HG03565 (cell line): ENCODE data around the gene GGT1.
"Not testable (repeated sequence)": the region's sequence is repeated elsewhere in the genome, so short reads cannot be mapped to it uniquely, and the experiment has no call there.

ENCODE experiments used
- ATAC-seq: cut with Tn5 transposase; IDR thresholded peaks from one replicate; pipeline ENCODE4 v1.9.1; 2021; ENCODE audit warnings: mild to moderate bottlenecking, moderate library complexity; ENCODE audit not compliant: unreplicated experiment

The GGT1 gene

DNA sequence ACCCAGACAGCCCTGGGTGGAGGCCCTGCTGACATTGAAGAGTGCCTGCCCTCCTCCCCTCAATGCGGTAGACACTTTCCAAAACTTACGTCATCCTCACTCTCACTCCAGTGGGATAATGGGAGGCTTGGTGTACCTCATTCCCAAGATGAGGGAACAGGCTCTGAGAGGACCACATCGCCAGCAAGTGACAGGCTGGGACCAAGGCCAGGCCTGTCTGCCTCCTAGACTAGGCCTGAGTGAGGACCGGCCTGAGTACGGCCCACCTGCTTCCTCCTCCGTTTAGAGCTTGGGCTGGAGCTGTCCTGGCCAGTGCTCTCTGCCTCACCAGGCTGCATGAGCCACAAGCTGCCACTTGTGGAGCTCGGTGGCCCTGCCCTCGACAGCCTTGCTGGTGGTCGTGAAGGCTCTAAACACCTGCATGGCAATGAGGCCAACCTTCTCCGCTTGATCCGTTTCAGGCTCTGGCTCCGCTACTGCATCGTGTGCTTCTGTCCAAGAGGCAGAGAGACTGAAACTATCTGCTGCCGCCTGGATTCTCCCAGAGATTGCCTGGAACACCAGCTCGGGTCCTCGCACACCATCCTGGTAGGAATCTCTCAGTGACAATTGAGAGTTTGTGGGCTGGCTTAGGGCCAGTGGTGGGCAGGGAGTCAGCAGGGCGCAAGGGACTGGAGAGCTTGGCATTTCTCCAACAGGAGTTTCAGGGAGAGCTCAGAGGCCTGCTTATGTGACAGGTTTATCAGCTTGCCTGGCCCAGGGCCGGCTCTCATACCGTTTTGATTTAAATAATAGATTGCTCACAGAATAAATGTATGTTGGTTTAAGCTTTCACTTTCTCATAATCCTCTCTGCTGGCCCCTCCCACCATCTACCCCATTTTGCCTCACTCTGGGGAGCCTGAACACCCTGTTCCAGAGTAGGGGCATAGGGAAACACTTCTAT lies 19.5 kb upstream of the GGT1 start:
- no peak for ATAC-seq

- ATAC-seq, result no peak
These were observed 18.7 kb upstream of the GGT1 start for GRCh38 chr22:24584166-24584790.

- ATAC-seq, result no peak
These were observed 18.1 kb upstream of the GGT1 start for GRCh38 chr22:24584871-24585411.

DNA sequence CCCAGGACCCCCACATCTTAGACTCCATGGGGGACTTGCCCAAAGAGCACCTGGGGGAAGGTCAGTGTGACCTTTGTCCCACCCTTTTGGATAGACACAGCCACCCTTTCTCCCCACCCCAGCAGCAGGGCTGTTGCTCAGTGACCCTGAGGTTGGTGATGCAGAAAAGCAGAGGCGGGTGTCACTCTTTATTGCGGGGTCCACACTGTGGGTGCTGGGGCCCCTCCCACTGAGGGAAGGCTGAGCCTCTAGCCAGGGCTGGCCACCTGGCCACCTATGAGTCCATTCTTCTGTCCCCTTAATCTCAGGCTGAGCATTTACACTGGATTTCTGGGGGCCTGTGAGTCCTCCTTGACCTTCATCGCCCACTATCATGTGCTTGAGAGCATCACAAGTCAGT lies 17.5 kb upstream of the GGT1 start:
- ATAC-seq, result no peak

DNA sequence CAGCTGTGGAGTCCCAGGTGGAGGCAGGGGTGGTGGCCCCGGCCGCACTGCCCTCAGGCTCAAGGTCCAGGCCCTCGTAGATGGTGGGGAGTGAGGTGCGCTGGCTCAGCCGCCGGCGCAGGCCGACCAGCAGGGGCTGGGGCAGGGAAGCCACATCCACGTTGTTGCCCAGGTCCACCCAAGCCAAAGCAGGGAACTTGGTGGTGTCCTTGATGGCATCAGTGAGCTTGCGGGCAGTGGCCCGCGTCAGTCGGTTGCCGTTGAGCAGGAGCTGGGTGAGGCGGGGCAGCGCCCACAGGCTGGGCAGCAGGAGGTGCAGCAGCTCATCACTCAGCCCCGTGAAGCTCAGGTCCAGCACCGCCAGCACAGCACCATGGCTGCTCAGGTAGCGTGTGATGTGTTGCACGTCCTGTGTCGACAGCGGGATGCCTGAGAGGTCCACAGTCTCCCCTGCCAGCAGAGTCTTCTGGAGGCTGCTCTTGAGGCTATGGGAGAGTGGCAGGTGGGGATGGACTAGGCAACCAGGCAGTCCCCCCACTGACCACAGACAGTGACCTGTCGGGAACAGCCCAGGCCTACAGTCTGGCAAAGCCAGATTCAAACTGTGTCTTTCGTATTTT lies 17.0 kb upstream of the GGT1 start:
- no peak for ATAC-seq

- ATAC-seq, result no peak
These were observed 15.7 kb upstream of the GGT1 start for GRCh38 chr22:24587251-24587650.

GRCh38 chr22:24587948-24588347 lies 15.0 kb upstream of the GGT1 start:
- ATAC-seq, result no peak

- ATAC-seq, result no peak
These were observed 14.6 kb upstream of the GGT1 start for GRCh38 chr22:24588381-24588756.

DNA sequence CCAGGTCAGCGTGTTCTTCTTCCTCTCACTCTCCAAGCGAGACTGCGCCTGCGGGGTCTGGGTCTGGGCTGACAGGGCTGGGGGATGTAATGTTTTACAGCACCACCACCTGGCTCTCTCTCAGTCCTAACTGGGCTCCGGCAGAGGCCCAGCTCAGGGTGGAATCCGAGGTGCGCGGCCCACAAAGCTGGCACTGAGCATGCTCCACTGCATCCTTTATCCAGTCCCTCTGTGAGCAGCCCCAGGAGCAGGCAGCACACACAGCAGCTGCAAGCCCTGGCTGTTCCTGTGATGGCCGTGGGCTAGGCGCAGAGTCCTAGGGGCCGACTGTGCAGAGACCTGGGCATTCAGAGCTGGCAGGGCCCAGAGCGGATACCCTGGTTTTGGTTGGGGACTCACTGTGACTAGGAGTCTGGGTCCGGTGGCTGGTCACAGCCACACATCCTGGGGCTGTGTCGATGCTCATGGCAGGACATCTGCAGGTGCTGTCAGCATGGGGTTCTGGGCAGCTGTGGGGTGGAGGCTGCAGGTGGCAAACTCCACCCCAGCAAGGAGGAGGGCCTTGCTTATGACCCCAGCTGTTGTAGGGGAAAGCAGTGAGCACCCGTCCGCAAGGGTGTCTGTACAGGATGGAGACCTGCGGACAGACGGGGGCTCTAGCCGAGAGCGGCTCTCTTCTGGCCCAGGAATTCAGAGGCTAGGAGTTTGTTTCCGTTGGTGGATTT lies 14.1 kb upstream of the GGT1 start:
- ATAC-seq, result no peak

DNA sequence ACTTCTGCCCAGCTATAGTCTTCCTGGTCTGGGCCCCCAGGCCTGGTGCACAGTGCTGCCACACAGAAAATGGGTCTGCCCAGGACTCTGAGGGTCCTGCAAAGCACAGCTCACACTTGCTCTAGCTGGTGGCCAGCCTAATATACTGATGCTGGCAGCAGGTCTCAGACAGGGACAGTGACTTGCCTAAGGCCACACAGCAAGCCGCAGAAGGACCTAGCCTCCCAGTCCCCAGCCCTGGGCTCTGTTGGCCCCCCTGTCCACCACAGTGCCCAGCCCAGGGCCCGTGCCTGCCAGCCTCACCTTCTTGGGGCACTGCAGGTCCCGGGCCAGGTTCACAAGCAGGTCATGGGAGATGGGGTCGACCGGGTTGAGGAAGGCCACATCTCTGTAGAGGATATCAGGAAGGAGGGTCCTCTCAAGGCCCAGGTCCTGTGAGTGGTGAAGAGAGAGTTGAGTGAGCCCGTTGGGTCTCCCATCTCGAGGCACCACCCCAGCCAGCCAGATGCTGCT lies 13.4 kb upstream of the GGT1 start:
- no peak for ATAC-seq

DNA sequence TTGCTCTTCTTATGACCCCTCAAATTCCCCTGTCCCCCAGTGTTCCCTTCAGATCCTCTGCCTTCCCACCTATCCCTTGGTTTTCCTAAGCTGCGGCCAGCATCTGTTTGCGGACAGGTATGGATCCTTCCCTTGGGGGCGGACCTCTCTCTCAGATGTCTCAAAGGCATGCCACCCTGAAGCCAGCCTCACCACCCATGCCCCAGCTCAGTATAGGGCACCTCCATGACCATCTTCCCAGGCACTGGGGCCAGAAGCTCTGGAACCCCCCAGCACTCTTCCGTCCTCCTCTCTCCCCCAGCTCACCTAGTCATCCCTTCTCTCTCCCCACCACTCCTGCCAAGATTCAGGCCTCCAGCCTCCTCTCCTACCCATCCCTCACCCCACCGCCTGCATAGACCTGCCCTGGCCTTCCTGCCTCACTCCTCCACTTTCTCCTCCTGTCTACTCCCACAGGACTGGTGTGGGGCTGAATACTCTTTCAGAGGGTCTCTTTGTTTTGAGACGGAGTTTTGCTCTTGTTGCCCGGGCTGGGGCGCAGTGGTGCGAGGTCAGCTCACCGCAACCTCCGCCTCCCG lies 12.3 kb upstream of the GGT1 start:
- no peak for ATAC-seq

DNA sequence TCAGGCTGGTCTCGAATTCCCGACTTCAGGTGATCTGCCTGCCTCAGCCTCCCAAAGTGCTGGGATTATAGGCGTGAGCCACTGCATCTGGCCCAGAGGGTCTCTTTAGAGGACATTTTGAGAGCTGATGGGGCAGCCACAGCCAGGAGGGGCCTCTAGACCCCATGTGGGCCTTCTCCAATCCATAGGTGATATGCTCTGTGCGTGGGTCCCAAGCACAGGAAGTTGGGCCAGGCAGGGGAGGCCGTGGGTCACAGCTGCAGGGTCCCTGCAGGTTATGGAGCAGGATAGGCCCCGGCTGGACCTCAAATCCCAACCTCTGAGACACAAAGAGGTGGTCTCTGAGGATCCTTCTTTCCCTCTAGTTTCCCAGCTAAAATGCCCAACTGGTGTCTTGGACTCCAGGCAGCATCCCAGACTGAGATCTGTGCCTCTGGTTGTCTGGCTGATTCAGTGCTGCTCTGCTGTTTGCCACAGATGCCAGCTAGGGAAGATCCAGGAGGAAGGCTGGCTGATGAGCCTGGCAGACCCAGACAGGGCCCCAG lies 11.6 kb upstream of the GGT1 start:
- ATAC-seq, result no peak

GRCh38 chr22:24592058-24592850 lies 10.7 kb upstream of the GGT1 start:
- no peak for ATAC-seq

GRCh38 chr22:24592851-24593558 lies 10.0 kb upstream of the GGT1 start, which contains the start of gene LRRC75B:
Gene LRRC75B, minus strand, starts transcription at chr22:24593073. Its CDS starts 34 bp downstream, at chr22:24593039.
- ATAC-seq, result peak; percentile 49

GRCh38 chr22:24593559-24593835 lies 9.5 kb upstream of the GGT1 start:
- ATAC-seq, result not testable (repeated sequence)

- no peak for ATAC-seq
These were observed 9.0 kb upstream of the GGT1 start for GRCh38 chr22:24593836-24594568.

- ATAC-seq, result no peak
These were observed 8.3 kb upstream of the GGT1 start for GRCh38 chr22:24594569-24595120.

DNA sequence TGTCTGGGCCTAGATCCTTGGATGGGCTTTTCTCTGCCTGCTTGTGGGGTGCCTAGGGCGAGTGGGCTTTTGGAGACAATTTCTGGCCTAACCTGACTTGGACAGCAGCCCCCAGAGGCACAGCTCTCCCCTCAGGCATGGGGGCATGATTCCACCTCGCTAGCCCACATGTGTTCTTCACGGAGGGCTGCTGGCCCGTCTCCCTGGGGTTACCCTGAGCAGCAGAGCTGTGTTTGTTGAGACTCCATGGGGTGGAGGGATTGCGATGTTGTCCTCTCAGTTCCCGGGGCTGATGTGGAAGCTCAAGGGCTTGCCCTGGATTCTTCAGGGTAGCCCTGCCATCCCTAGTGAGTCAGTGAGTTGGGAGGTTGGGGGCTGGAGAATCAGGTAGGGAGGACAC lies 7.8 kb upstream of the GGT1 start:
- no peak for ATAC-seq
